Hematopoietic multipotent progenitor cell treated with erythropoietin and hydrocortisone succinate and interleukin-3 and kit ligand, for 8 days (in vitro differentiated cells): ENCODE data around the gene SHE.

Experiments
- DNase-seq: peaks from one replicate; pipeline ENCODE4 v3.0.0-alpha.2; 2015

Gene SHE

GRCh38 chr1:154476791-154477190, 25.4 kb downstream of the SHE start:
- no peak for DNase-seq

GRCh38 chr1:154474802-154475201, 27.4 kb downstream of the SHE start:
- DNase-seq, result peak; percentile 53

- DNase-seq, result no peak
Observed at GRCh38 chr1:154471304-154471703, 30.9 kb downstream of the SHE start.

- DNase-seq, result no peak
Observed at GRCh38 chr1:154469844-154470560, 32.2 kb downstream of the SHE start.

GRCh38 chr1:154468535-154469250, 33.5 kb downstream of the SHE start:
- DNase-seq, result no peak

GRCh38 chr1:154467434-154468102, 34.6 kb downstream of the SHE start:
- DNase-seq, result no peak

GRCh38 chr1:154466921-154467417, 35.2 kb downstream of the SHE start:
- DNase-seq, result no peak

GRCh38 chr1:154466206-154466605, 36.0 kb downstream of the SHE start:
- DNase-seq, result no peak

- no peak for DNase-seq
Observed at GRCh38 chr1:154465621-154466195, 36.5 kb downstream of the SHE start.

GRCh38 chr1:154463512-154463990, 38.7 kb downstream of the SHE start:
- DNase-seq, result peak; percentile 81

- peak; percentile 46 for DNase-seq
Observed at GRCh38 chr1:154460695-154461260, 41.4 kb downstream of the SHE start.

GRCh38 chr1:154459080-154459479, 43.1 kb downstream of the SHE start:
- no peak for DNase-seq

- DNase-seq, result no peak
Observed at GRCh38 chr1:154456631-154457030, 45.6 kb downstream of the SHE start.

GRCh38 chr1:154454386-154455120, 47.7 kb downstream of the SHE start:
- DNase-seq, result no peak

GRCh38 chr1:154453574-154454352, 48.4 kb downstream of the SHE start:
- no peak for DNase-seq

- no peak for DNase-seq
Observed at GRCh38 chr1:154453161-154453560, 49.1 kb downstream of the SHE start.

GRCh38 chr1:154448331-154448811, 53.8 kb downstream of the SHE start:
- DNase-seq, result no peak

- DNase-seq, result no peak
Observed at GRCh38 chr1:154446789-154447188, 55.4 kb downstream of the SHE start.

- DNase-seq, result no peak
Observed at GRCh38 chr1:154446292-154446691, 55.9 kb downstream of the SHE start.

- DNase-seq, result no peak
Observed at GRCh38 chr1:154445040-154445472, 57.2 kb downstream of the SHE start.
